ENCODE results near the gene DST. TPM values are rescaled to one million over a fixed set of nuclear protein-coding genes. Genes with fewer than 3 reads are reported as not detected.
"Not testable (repeated sequence)": the region's sequence is repeated elsewhere in the genome, so short reads cannot be mapped to it uniquely, and the experiment has no call there.

The DST gene
- total and polyA plus RNA-seq, 2 donors (not counting 1 experiment from before 2014, with no cell fraction given), result 1.5 to 1.9 TPM

- Histone ChIP-seq H3K36me3 (replicated peaks in 1 of 2; ENCODE audit: control extremely low read depth in 1 of 2, control insufficient read depth in 1 of 2, extremely low read depth in 1 of 2, insufficient read depth in 2 of 2, low read length in 1 of 2) (no peaks in the 10 kb centered on the region), H3K27me3 (replicated peaks in 1 of 4; ENCODE audit: control extremely low read depth in 1 of 4, control insufficient read depth in 3 of 4, insufficient read depth in 4 of 4, low read length in 3 of 4) (no peaks in the 10 kb centered on the region), H3K4me2 (replicated peaks; ENCODE audit: low read depth, low read length, poor library complexity, severe bottlenecking) (no peak overlapping the region), H3K27ac (ENCODE audit: low read length in 2 of 2) (no peak overlapping the region), H3K9ac (ENCODE audit: low read length) (no peak overlapping the region), H3K9me3 (ENCODE audit: control extremely low read depth in 1 of 3, control insufficient read depth in 2 of 3, insufficient read depth in 1 of 3, low read length in 2 of 3) (no peaks in the 10 kb centered on the region), H3K4me1 (ENCODE audit: control insufficient read depth in 2 of 2, insufficient read depth in 2 of 2, low read length in 2 of 2) (no peaks in the 10 kb centered on the region), H3K4me3 (ENCODE audit: control extremely low read depth in 1 of 5, extremely low read depth in 1 of 5, insufficient read depth in 1 of 5, low read depth in 2 of 5, low read length in 4 of 5) (no peak overlapping the region), H2AFZ (ENCODE audit: insufficient read depth, low read depth, low read length, poor library complexity, severe bottlenecking) (no peak overlapping the region), H4K20me1 (ENCODE audit: control insufficient read depth, insufficient read depth, low read length, poor library complexity, severe bottlenecking) (no peaks in the 10 kb centered on the region), H3K79me2 (ENCODE audit: control insufficient read depth, insufficient read depth, low read length) (no peaks in the 10 kb centered on the region)
- ATAC-seq (ENCODE audit: low read depth) (no peak), DNase-seq (no peak)
- no peak for TF ChIP-seq EZH2 (IDR thresholded peaks at IDR 0.05; ENCODE audit: borderline replicate concordance, insufficient read depth, low read depth, low read length, poor library complexity, severe bottlenecking)
- TF ChIP-seq, protein P1, sequence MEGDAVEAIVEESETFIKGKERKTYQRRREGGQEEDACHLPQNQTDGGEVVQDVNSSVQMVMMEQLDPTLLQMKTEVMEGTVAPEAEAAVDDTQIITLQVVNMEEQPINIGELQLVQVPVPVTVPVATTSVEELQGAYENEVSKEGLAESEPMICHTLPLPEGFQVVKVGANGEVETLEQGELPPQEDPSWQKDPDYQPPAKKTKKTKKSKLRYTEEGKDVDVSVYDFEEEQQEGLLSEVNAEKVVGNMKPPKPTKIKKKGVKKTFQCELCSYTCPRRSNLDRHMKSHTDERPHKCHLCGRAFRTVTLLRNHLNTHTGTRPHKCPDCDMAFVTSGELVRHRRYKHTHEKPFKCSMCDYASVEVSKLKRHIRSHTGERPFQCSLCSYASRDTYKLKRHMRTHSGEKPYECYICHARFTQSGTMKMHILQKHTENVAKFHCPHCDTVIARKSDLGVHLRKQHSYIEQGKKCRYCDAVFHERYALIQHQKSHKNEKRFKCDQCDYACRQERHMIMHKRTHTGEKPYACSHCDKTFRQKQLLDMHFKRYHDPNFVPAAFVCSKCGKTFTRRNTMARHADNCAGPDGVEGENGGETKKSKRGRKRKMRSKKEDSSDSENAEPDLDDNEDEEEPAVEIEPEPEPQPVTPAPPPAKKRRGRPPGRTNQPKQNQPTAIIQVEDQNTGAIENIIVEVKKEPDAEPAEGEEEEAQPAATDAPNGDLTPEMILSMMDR (IDR thresholded peaks at IDR 0.05), result no peak
- POLR2A ChIA-PET, result no interaction called here
- Mint-ChIP-seq H3K4me3 (no peak overlapping the region), H3K4me1 (no peaks in the 10 kb centered on the region), H3K27me3 (no peaks in the 10 kb centered on the region), H3K9me3 (ENCODE audit: insufficient read depth) (no peaks in the 10 kb centered on the region), H3K27ac (no peak overlapping the region)
- CTCF ChIA-PET, result no interaction called here
- WGBS (ENCODE audit: insufficient coverage), result no CpG with 5 or more reads among the region's 1 CpG
- intact Hi-C loops (cut with micrococcal nuclease), result no loop called here
Observed at GRCh38 chr6:56664029-56664428, 21.3 kb upstream of the DST start.

- CTCF ChIA-PET, result no interaction called here
- no peak for DNase-seq
- H3K79me2 ChIP-seq (ENCODE audit: control insufficient read depth, insufficient read depth, low read length), result no peaks in the 10 kb centered on the region
- H4K20me1 ChIP-seq (ENCODE audit: control insufficient read depth, insufficient read depth, low read length, poor library complexity, severe bottlenecking), result no peaks in the 10 kb centered on the region
- no peaks in the 10 kb centered on the region for H3K27me3 Mint-ChIP-seq
- no peak for ATAC-seq (ENCODE audit: low read depth)
- no peak overlapping the region for H3K4me2 ChIP-seq (replicated peaks; ENCODE audit: low read depth, low read length, poor library complexity, severe bottlenecking)
- POLR2A ChIA-PET, result no interaction called here
- no peaks in the 10 kb centered on the region for H3K27me3 ChIP-seq (replicated peaks in 1 of 4; ENCODE audit: control extremely low read depth in 1 of 4, control insufficient read depth in 3 of 4, insufficient read depth in 4 of 4, low read length in 3 of 4)
- H3K4me1 ChIP-seq (ENCODE audit: control insufficient read depth in 2 of 2, insufficient read depth in 2 of 2, low read length in 2 of 2), result no peaks in the 10 kb centered on the region
- no peaks in the 10 kb centered on the region for H3K9me3 Mint-ChIP-seq (ENCODE audit: insufficient read depth)
- no peak overlapping the region for H3K27ac Mint-ChIP-seq
- no peak overlapping the region for H3K4me3 Mint-ChIP-seq
- TF ChIP-seq EZH2 (IDR thresholded peaks at IDR 0.05; ENCODE audit: borderline replicate concordance, insufficient read depth, low read depth, low read length, poor library complexity, severe bottlenecking), result no peak
- TF ChIP-seq, protein P1 (IDR thresholded peaks at IDR 0.05), result no peak
- H3K36me3 ChIP-seq (replicated peaks in 1 of 2; ENCODE audit: control extremely low read depth in 1 of 2, control insufficient read depth in 1 of 2, extremely low read depth in 1 of 2, insufficient read depth in 2 of 2, low read length in 1 of 2), result no peaks in the 10 kb centered on the region
- no peak overlapping the region for H3K27ac ChIP-seq (ENCODE audit: low read length in 2 of 2)
- H3K9ac ChIP-seq (ENCODE audit: low read length), result no peak overlapping the region
- no peak overlapping the region for H2AFZ ChIP-seq (ENCODE audit: insufficient read depth, low read depth, low read length, poor library complexity, severe bottlenecking)
- no CpG with 5 or more reads among the region's 3 CpGs for WGBS (ENCODE audit: insufficient coverage)
- H3K4me1 Mint-ChIP-seq, result no peaks in the 10 kb centered on the region
- H3K4me3 ChIP-seq (ENCODE audit: control extremely low read depth in 1 of 5, extremely low read depth in 1 of 5, insufficient read depth in 1 of 5, low read depth in 2 of 5, low read length in 4 of 5), result no peak overlapping the region
- intact Hi-C loops (cut with micrococcal nuclease), result no loop called here
- no peaks in the 10 kb centered on the region for H3K9me3 ChIP-seq (ENCODE audit: control extremely low read depth in 1 of 3, control insufficient read depth in 2 of 3, insufficient read depth in 1 of 3, low read length in 2 of 3)
Observed at GRCh38 chr6:56663344-56663743, 20.7 kb upstream of the DST start.

GRCh38 chr6:56661338-56661737 is 18.6 kb upstream of the DST start:
- H3K4me3 ChIP-seq (ENCODE audit: control extremely low read depth in 1 of 5, extremely low read depth in 1 of 5, insufficient read depth in 1 of 5, low read depth in 2 of 5, low read length in 4 of 5); H3K9ac ChIP-seq (ENCODE audit: low read length); H3K9me3 Mint-ChIP-seq (ENCODE audit: insufficient read depth); POLR2A ChIA-PET; H3K4me1 Mint-ChIP-seq; H3K36me3 ChIP-seq (replicated peaks in 1 of 2; ENCODE audit: control extremely low read depth in 1 of 2, control insufficient read depth in 1 of 2, extremely low read depth in 1 of 2, insufficient read depth in 2 of 2, low read length in 1 of 2); H3K4me1 ChIP-seq (ENCODE audit: control insufficient read depth in 2 of 2, insufficient read depth in 2 of 2, low read length in 2 of 2); H3K27ac ChIP-seq (ENCODE audit: low read length in 2 of 2); H3K9me3 ChIP-seq (ENCODE audit: control extremely low read depth in 1 of 3, control insufficient read depth in 2 of 3, insufficient read depth in 1 of 3, low read length in 2 of 3); H4K20me1 ChIP-seq (ENCODE audit: control insufficient read depth, insufficient read depth, low read length, poor library complexity, severe bottlenecking); H3K79me2 ChIP-seq (ENCODE audit: control insufficient read depth, insufficient read depth, low read length); DNase-seq; H3K27ac Mint-ChIP-seq; H2AFZ ChIP-seq (ENCODE audit: insufficient read depth, low read depth, low read length, poor library complexity, severe bottlenecking); H3K27me3 ChIP-seq (replicated peaks in 1 of 4; ENCODE audit: control extremely low read depth in 1 of 4, control insufficient read depth in 3 of 4, insufficient read depth in 4 of 4, low read length in 3 of 4); intact Hi-C loops (cut with micrococcal nuclease); H3K27me3 Mint-ChIP-seq; H3K4me3 Mint-ChIP-seq; H3K4me2 ChIP-seq (replicated peaks; ENCODE audit: low read depth, low read length, poor library complexity, severe bottlenecking); ATAC-seq (ENCODE audit: low read depth): not testable (repeated sequence)
- CTCF ChIA-PET, result interaction anchor here (1.0 kb wide), 1 partner anchor 11 kb away, joined by 3 read pairs; no protein-coding TSS in a partner anchor
- WGBS (ENCODE audit: insufficient coverage), result 94% methylated on average over 2 of the region's 3 CpGs

Data from B cell (primary cell).